GM19372 (cell line): ENCODE results near the gene MBOAT1.
"Not testable (repeated sequence)": the region's sequence is repeated elsewhere in the genome, so short reads cannot be mapped to it uniquely, and the experiment has no call there.

ENCODE experiments used
- ATAC-seq: cut with Tn5 transposase; IDR thresholded peaks from one replicate; pipeline ENCODE4 v1.9.1; 2021; ENCODE audit warnings: mild to moderate bottlenecking, low read depth, moderate library complexity; ENCODE audit not compliant: unreplicated experiment

MBOAT1 gene

GRCh38 chr6:20203561-20204511, 8.4 kb downstream of the MBOAT1 start:
- ATAC-seq: no peak

GRCh38 chr6:20202699-20203302, 9.5 kb downstream of the MBOAT1 start:
- no peak for ATAC-seq

GRCh38 chr6:20202324-20202658, 10.0 kb downstream of the MBOAT1 start:
- ATAC-seq: peak; percentile 21

- no peak for ATAC-seq
Measured at GRCh38 chr6:20200761-20201630, 11.3 kb downstream of the MBOAT1 start.

DNA sequence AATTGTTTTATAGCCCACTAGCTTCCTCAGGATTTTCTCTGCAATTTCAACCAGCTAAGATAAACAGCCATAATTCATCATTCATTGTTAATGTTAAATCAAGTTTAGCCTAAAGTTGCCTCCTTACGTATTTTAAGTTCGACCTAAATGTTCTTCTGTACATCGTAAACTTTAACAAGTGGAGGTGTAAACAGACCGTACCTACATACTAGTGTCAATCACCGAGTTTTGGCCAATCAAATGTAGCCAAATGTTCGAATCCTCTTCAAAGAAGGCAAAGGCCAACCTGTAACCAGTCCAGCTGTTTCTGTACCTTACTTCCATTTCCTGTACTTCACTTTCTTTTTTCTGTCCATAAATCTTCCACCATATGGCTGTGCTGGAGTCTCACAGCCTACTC, 13.5 kb downstream of the MBOAT1 start:
- ATAC-seq: no peak

DNA sequence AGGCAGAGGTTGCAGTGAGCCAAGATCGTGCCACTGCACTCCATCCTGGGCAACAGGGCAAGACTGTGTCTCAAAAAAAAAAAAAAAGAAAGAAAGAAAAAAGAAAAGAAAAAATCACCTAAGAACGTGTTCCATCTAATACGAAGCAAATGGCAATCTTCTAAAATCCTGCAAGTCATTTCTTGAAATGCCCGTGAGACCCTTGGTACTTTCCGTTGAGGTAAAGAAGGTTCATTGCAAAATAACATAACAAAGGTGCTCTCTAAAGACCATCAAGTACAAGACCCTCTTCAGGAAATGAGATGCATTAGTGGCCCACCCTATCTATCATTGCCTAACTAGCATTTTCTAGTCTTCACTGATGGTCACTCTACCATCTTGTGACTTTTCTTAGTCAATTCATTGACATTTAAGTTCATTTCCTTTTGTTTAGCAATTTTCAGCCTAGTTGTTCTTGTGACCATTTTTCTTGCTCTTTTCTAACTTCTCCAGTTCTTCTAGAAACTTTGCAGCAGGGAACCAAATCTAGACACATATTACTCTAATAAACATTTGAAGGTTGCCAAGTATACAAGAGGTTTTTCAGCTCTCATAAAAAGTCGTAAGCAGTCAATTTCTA, 14.0 kb downstream of the MBOAT1 start:
- no peak for ATAC-seq

DNA sequence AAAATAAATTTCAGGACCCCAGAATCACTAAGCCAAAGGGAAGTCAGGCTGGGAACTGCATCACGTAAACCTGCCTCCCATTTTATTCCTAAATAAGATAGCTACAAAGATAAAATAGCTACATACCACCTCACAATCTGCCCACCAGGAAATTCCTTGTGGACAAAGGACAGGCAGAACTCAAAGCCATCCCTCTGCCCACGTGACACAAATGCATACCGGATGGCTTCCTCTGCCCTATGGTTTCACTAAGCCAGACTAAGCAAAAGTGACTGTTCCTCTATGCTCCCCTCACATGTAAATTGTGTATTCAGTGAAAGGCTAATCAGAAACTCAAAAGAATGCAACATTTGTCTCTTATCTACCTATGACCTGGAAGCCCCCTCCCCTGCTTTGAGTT, 15.0 kb downstream of the MBOAT1 start:
- no peak for ATAC-seq

GRCh38 chr6:20192625-20193024, 19.6 kb downstream of the MBOAT1 start:
- no peak for ATAC-seq

DNA sequence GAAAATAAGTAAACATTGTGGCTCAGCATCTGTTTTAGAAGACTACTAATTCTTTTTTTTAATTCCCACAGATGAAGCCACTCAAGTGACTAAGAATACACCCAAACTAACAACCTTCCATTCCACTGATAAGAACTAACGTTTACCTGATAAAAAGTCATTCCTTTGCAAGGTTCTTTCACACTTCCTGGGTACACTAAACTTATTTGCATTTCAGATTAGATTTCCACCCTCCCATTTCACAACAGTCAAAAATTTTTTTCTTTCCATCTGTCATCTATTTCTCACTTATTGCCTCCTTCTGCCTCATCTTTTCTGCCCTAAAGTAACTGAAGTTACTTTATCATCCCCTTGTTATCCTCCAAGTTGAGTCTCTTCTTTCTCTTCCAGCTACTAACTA, 20.3 kb downstream of the MBOAT1 start:
- ATAC-seq: no peak

DNA sequence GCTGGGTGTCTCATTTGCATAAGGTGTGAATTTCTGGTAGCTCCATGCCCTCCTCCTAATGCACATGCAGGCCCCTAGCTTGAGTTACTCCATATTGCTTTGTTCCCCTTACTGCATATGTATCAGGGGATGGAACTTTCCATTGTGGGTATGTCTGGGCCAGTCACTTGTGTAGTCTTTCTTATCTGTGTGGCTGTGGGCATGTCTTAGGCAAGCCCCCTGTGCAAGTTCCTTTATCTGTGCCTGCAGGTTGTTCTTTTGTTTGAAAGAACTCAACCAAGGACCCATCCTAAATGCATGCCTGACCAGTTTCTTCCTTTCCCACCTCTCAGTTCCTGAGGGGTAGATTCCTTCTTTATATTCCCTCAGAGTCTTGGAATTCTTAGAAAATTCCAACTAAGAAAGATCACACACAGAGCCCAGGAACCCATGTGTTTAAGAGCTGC, 23.6 kb downstream of the MBOAT1 start:
- no peak for ATAC-seq

DNA sequence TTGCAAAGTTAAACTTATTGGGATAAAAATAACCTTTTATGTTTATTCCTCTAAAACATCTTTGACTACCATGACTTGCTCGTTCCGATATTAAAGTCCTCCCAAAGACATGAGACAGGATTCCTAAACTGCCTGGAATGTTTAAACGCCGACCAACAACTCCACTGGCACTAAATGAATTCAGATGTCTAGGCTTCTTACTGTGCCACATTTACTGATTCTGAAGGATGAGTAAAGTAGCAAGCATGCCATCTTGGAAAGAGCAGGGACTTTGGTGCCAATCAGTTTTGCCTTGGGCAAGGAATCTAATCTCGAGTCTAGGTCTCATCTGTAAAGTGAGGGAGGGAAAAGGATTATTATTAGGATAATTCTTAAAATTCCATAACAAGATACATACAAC, 25.3 kb downstream of the MBOAT1 start:
- no peak for ATAC-seq

- no peak for ATAC-seq
Measured at GRCh38 chr6:20183706-20184105, 28.6 kb downstream of the MBOAT1 start.

GRCh38 chr6:20182926-20183521, 29.2 kb downstream of the MBOAT1 start:
- ATAC-seq: no peak

- no peak for ATAC-seq
Measured at GRCh38 chr6:20182069-20182468, 30.2 kb downstream of the MBOAT1 start.

DNA sequence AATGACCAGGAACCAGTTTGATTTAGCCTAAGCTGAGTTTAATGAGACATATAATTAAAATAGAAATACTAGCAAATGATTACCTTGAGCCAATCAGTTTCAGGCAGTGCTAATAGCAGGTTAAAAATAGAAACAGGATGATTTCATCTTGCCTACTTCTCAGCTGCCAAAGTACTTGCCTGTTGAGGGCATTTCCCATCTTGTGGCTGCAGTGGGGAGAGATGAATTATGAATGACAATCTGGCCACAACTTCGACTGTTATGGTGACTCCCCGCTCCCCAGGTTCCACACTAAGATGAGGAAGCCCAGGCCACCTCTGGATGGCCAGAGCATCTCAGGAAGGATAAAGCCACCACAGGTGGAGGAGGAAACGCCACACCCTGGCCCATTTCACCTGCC, 31.3 kb downstream of the MBOAT1 start:
- peak; percentile 60 for ATAC-seq

DNA sequence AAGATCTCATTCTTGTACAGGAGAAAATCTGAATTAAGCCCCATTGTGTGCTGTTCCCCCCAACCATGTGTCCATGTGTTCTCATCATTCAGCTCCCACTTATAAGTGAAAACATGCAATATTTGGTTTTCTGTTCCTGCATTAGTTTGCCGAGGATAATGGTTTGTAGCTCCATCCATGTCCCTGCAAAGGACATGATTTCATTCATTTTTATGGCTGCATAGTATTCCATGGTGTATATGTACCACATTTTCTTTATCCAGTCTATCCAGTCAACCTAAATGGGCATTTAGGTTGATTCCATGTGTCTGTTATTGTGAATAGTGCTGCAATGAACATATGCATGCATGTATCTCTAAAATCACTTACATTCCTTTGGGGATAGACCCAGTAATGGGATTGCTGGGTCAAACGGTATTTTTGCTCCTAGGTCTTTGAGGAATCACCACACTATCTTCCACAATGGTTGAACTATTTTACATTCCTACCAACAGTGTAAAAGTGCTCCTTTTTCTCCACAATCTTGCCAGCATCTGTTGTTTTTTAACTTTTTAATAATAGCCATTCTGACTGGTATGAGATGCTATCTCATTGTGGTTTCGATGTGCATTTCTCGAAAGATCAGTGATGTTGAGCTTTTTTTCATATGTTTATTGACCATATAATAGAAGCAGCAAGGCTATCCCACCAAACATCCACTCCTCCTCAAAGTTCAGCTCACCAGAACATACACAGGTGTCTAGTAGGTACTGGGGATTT, 32.8 kb downstream of the MBOAT1 start:
- ATAC-seq: not testable (repeated sequence)

DNA sequence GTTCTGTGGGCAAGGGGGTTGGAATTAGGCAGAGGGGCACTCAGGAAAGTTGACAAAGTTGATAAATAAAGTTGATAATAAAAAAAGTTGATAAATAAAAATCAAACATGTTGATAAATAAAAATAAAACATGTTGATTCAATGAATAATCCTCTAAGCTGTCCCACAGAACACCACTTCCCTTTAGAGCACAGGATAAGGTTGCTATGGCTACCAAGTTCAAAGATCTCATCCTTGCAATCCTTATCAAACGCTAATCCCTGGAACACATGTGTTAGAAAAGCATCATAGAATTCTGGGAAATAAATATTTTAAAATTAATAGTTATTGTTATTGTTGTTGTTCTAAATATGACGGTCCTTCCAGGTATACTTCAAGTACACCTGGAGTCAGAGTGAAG, 33.9 kb downstream of the MBOAT1 start:
- no peak for ATAC-seq

DNA sequence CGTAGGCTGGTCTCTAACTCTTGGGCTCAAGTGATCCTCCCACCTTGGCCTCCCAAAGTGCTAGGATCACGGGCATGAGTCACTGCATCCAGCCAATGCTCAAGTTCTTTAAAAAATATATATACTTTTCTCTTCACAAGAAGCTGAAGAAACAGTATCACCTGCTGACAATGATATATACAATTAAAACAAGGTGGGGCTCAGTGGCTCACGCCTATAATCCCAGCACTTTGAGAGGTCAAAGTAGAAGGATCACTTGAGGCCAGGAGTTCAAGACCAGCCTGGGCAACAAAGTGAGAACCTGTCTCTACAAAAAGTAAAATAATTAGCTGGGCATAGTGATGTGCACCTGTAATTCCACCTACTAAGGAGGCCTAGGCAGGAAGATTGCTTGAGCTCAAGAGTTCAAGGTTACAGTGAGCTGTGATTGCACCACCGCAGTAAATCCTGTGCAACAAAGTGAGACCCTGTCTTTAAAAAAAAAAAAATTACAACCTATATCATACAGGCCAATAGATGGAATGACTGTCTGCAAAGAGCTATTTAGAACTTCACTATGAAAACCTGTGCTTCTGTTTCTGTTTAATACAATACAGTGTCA, 36.4 kb downstream of the MBOAT1 start:
- ATAC-seq: no peak
